Adrenal gland (tissue), 12 donors: ENCODE data around the gene ZSWIM6. TPM values are rescaled to one million over a fixed set of nuclear protein-coding genes. Genes with fewer than 3 reads are reported as not detected.

Source experiments
- DNase-seq, 7 donors: peaks; one replicate each; pipeline ENCODE4 v3.0.0-alpha.2; 2019 to 2020
- H3K27ac ChIP-seq, 5 donors: fragments of 200-600 bp; sonication (generic) in 4 of 5; 1 replicate in 3 of 5; 2 replicates in 2 of 5; pipeline versions ENCODE4 v1.5.1 to v1.8.0; 2016 to 2020; ENCODE audit warnings: mild to moderate bottlenecking in 1 of 5
- H3K27me3 ChIP-seq: fragments of 200-600 bp; 2 replicates; pipeline ENCODE4 v1.8.0; 2021
- H3K36me3 ChIP-seq, 2 donors: fragments of 200-600 bp; replicated peaks in 1 of 2; 1 replicate in 1 of 2; 2 replicates in 1 of 2; pipeline versions ENCODE4 v1.5.1 to v1.8.0; 2018 to 2022
- H3K4me1 ChIP-seq, 2 donors: fragments of 200-600 bp; replicated peaks in 1 of 2; 1 replicate in 1 of 2; 2 replicates in 1 of 2; pipeline versions ENCODE4 v1.5.1 to v1.8.0; 2018 to 2021
- H3K4me3 ChIP-seq, 4 donors: fragments of 200-600 bp; sonication (generic) in 3 of 4; one replicate each; pipeline ENCODE4 v1.5.1; 2016 to 2018
- H3K9me3 ChIP-seq, 3 donors: fragments of 200-600 bp; sonication (generic) in 1 of 3; replicated peaks in 1 of 3; 1 replicate in 2 of 3; 2 replicates in 1 of 3; pipeline versions ENCODE4 v1.5.1 to v1.8.0; 2016 to 2021
- CTCF ChIP-seq, 6 experiments: fragments of 450-650 bp in 4 of 6; fragments of 200-600 bp in 2 of 6; sonication (generic) in 1 of 6; IDR thresholded peaks; 1 replicate in 5 of 6; 2 replicates in 1 of 6; pipeline versions ENCODE4 v1.5.1 to v1.8.0; 2016 to 2021; ENCODE audit warnings: antibody characterized with exemption in 6 of 6, mild to moderate bottlenecking in 2 of 6, moderate library complexity in 1 of 6
- POLR2A ChIP-seq, 2 donors: fragments of 450-650 bp; IDR thresholded peaks; one replicate each; pipeline ENCODE4 v1.6.1; 2017; ENCODE audit warnings: antibody characterized with exemption in 2 of 2, mild to moderate bottlenecking in 2 of 2, moderate library complexity in 1 of 2
- WGBS, 4 donors: extraction: QIAGEN DNeasy Blood & Tissue Kit in 2 of 4; methylation state at CpG; one replicate each; pipeline versions ENCODE4 v1.1.5 to v1.1.7; 2013 to 2017; 5-methylcytosine and 5-hydroxymethylcytosine counted together
- intact Hi-C, 2 donors: fragments of 100-400 bp; cut with DNase I; formaldehyde crosslinking; loops; one replicate each; pipeline versions ENCODE4 v1.14.1 to v1.15.0; 2022 to 2023
- polyA plus RNA-seq, 3 donors: library from polyadenylated mRNA; stranded (reverse); fragments of 200-250 nt in 2 of 3; fragments of 350-450 nt in 1 of 3; fragmentation: Illumina TruSeq in 1 of 3; extraction: RNeasy Lipid Tissue Mini Kit (QIAGEN cat#74804) in 1 of 3; gene quantifications; one replicate each; pipeline ENCODE4 v1.2.3, GENCODE V29; 2013 to 2014
- total RNA-seq, 9 donors: library from RNA; depleted of rRNA in 4 of 9; stranded (reverse); fragments of >200 nt in 4 of 9; fragments of 120-200 nt in 1 of 9; fragmentation: NEBNext Ultra II Directional in 1 of 9; extraction: Animal tissue kit (Norgen Biotek cat#: 25700) in 1 of 9; gene quantifications; one replicate each; pipeline versions ENCODE4 v1.1.0 to v1.2.4, GENCODE V29; 2013 to 2023
- donor health status: healthy with polysubstance abuse.
- donor health status: Bipolar disorder and iron deficiency.
- donor health status: DM: yes; HTN: yes; CAD: no.
- donor health status: DM: no; HTN: no; CAD: no.
- donor health status: DM: no; HTN: no; CAD: no.
- donor health status: DM: yes; HTN: yes; CAD: no.

The ZSWIM6 gene
- total and polyA plus RNA-seq, 12 donors = 5.5 to 14.6 (median 8.3) TPM

- Histone ChIP-seq H3K4me1 (peaks cover 13 to 32% of the 10 kb centered on the region in 2 donors), H3K9me3 (no peaks in the 10 kb centered on the region), H3K27ac (no peak overlapping the region), H3K27me3 (no peaks in the 10 kb centered on the region), H3K4me3 (no peak overlapping the region), H3K36me3 (no peaks in the 10 kb centered on the region)
- no peak for TF ChIP-seq CTCF (IDR thresholded peaks at IDR 0.05)
- TF ChIP-seq POLR2A (IDR thresholded peaks at IDR 0.05) = no peak
- intact Hi-C loops = loop anchor here in 1 of 2 donors (10.0 kb wide), 1 partner anchor 80 kb away; no protein-coding TSS in a partner anchor
- no peak for DNase-seq
- WGBS, 4 donors = 81 to 95% (median 91%) methylated on average over 4 of the region's 4 CpGs
Observed at GRCh38 chr5:61474746-61475145, 142.7 kb downstream of the ZSWIM6 start.

GRCh38 chr5:61477788-61478187, 145.7 kb downstream of the ZSWIM6 start:
- WGBS, 4 donors = 42 to 92% (median 67%) methylated on average over 2 of the region's 2 CpGs

GRCh38 chr5:61479850-61480614, 148.0 kb downstream of the ZSWIM6 start:
- 90 to 96% (median 95%) methylated on average over 4 of the region's 4 CpGs for WGBS, 4 donors
- no peaks in the 10 kb centered on the region for H3K9me3 ChIP-seq
- DNase-seq = no peak
- H3K27ac ChIP-seq = no peak overlapping the region
- H3K36me3 ChIP-seq = no peaks in the 10 kb centered on the region
- no peak for TF ChIP-seq POLR2A (IDR thresholded peaks at IDR 0.05)
- no peak for TF ChIP-seq CTCF (IDR thresholded peaks at IDR 0.05)
- peaks cover 8 to 25% of the 10 kb centered on the region in 2 donors for H3K4me1 ChIP-seq
- intact Hi-C loops = loop anchor here in 1 of 2 donors (10.0 kb wide), 1 partner anchor 85 kb away; no protein-coding TSS in a partner anchor
- no peak overlapping the region for H3K4me3 ChIP-seq
- no peaks in the 10 kb centered on the region for H3K27me3 ChIP-seq

More at GRCh38 chr5:61477788-61478187, 145.7 kb downstream of the ZSWIM6 start:
- no peaks in the 10 kb centered on the region for H3K9me3 ChIP-seq
- intact Hi-C loops = loop anchor here in 1 of 2 donors (10.0 kb wide), 1 partner anchor 83 kb away; no protein-coding TSS in a partner anchor
- H3K4me1 ChIP-seq = peaks cover 9 to 26% of the 10 kb centered on the region in 2 donors
- no peak overlapping the region for H3K27ac ChIP-seq
- no peak for TF ChIP-seq CTCF (IDR thresholded peaks at IDR 0.05)
- no peak for TF ChIP-seq POLR2A (IDR thresholded peaks at IDR 0.05)
- H3K27me3 ChIP-seq = no peaks in the 10 kb centered on the region
- H3K36me3 ChIP-seq = no peaks in the 10 kb centered on the region
- no peak overlapping the region for H3K4me3 ChIP-seq
- no peak for DNase-seq

GRCh38 chr5:61482980-61483379, 150.9 kb downstream of the ZSWIM6 start:
- Histone ChIP-seq H3K9me3 (peaks cover 0 to 2% (median 0%) of the 10 kb centered on the region in 3 donors), H3K4me1 (no peaks in the 10 kb centered on the region), H3K36me3 (no peaks in the 10 kb centered on the region), H3K27me3 (no peaks in the 10 kb centered on the region), H3K4me3 (no peak overlapping the region), H3K27ac (no peak overlapping the region)
- WGBS, 4 donors = 69 to 94% (median 92%) methylated on average over 3 of the region's 3 CpGs
- no peak for DNase-seq
- intact Hi-C loops = no loop called here
- no peak for TF ChIP-seq POLR2A (IDR thresholded peaks at IDR 0.05)
- TF ChIP-seq CTCF (IDR thresholded peaks at IDR 0.05) = no peak
